K562 (cell line): Measurements from ENCODE around the gene ASPDH. TPM values are rescaled to one million over a fixed set of nuclear protein-coding genes. Genes with fewer than 3 reads are reported as not detected.

ENCODE experiments used
- ATAC-seq: fragments of 200-7000 bp; cut with Tn5 transposase; 3 replicates; pipeline ENCODE4 v1.9.1; 2020; ENCODE audit warnings: moderate library complexity
- BruUV-seq: library from RNA; stranded (reverse); fragments of 400-500 nt; replicated peaks from 2 replicates; lab custom pipeline; 2021; lab: Mats Ljungman, UMichigan
- CTCF ChIA-PET: fragments of 300-600 bp; formaldehyde crosslinking; extraction: SDS; loops from one replicate; lab custom pipeline; 2021; ENCODE audit warnings: low intra/inter-chr PET ratio; lab: Yijun Ruan, JAX
- POLR2A ChIA-PET: fragments of 300-600, 350-650 bp; sonication (Branson Sonifier 250); formaldehyde crosslinking; extraction: SDS; loops from one replicate; lab custom pipeline; 2021; ENCODE audit warnings: antibody characterized with exemption, inconsistent platforms; lab: Yijun Ruan, JAX
- DNase-seq, 4 experiments: peaks; one replicate each; pipeline versions ENCODE4 v3.0.0 to v3.0.0-alpha.2; 2011 to 2018; ENCODE audit warnings: low spot score in 3 of 4, mixed read lengths in 3 of 4; ENCODE audit errors: extremely low read depth in 1 of 4
- FAIRE-seq: peaks from 2 replicates; lab custom pipeline; 2011; peaks lifted over from hg19 to GRCh38; lab: Jason Lieb, UNC
- H2AFZ ChIP-seq: 2 replicates; pipeline ENCODE4 v1.6.0; 2011; ENCODE audit warnings: low read depth, low read length, control low read depth, inconsistent platforms
- H3K27ac ChIP-seq: fragments of 200-600 bp; 3 replicates; pipeline ENCODE4 v1.8.0; 2011; ENCODE audit warnings: low read depth, mild to moderate bottlenecking, control low read depth, inconsistent platforms, low read length, moderate library complexity, mixed read lengths; ENCODE audit errors: extremely low read depth
- H3K27me3 ChIP-seq, 2 experiments: fragments of 300-600 bp in 1 of 2; 2 replicates in 1 of 2; 3 replicates in 1 of 2; pipeline versions ENCODE4 v1.6.0 to v1.8.0; 2011; ENCODE audit warnings: inconsistent platforms in 2 of 2, low read length in 2 of 2, mild to moderate bottlenecking in 1 of 2, mixed read lengths in 1 of 2, moderate library complexity in 1 of 2; ENCODE audit not compliant: control insufficient read depth in 2 of 2, insufficient read depth in 2 of 2
- H3K36me3 ChIP-seq: fragments of 300-600 bp; 3 replicates; pipeline ENCODE4 v1.8.0; 2011; ENCODE audit warnings: mild to moderate bottlenecking, low read length, inconsistent platforms; ENCODE audit not compliant: control insufficient read depth, insufficient read depth
- H3K4me1 ChIP-seq, 2 experiments: fragments of 200-600 bp in 1 of 2; replicated peaks in 1 of 2; 2 replicates in 1 of 2; 3 replicates in 1 of 2; pipeline versions ENCODE4 v1.5.1 to v1.8.0; 2011; ENCODE audit warnings: inconsistent platforms in 2 of 2, low read length in 2 of 2, mild to moderate bottlenecking in 1 of 2, mixed read lengths in 1 of 2, moderate library complexity in 1 of 2; ENCODE audit not compliant: control insufficient read depth in 2 of 2, insufficient read depth in 2 of 2
- H3K4me2 ChIP-seq: 2 replicates; pipeline ENCODE4 v1.6.1; 2011; ENCODE audit warnings: low read length, control low read depth, inconsistent platforms, mixed read lengths; ENCODE audit not compliant: insufficient read depth
- H3K4me3 ChIP-seq: fragments of 200-600 bp; sonication (generic), shearing (Covaris generic); 2 replicates; pipeline ENCODE4 v1.5.1; 2016; ENCODE audit warnings: control low read depth, inconsistent platforms
- H3K79me2 ChIP-seq: fragments of 200-600 bp; 3 replicates; pipeline ENCODE4 v1.8.0; 2011; ENCODE audit warnings: low read length, inconsistent platforms; ENCODE audit not compliant: control insufficient read depth, insufficient read depth
- H3K9ac ChIP-seq, 2 experiments: 2 replicates each; pipeline versions ENCODE4 v1.6.0 to v1.6.1; 2011; ENCODE audit warnings: low read depth in 2 of 2, low read length in 2 of 2, control low read depth in 1 of 2, inconsistent platforms in 1 of 2, mild to moderate bottlenecking in 1 of 2, mixed read lengths in 1 of 2; ENCODE audit not compliant: insufficient read depth in 1 of 2
- H3K9me1 ChIP-seq: one replicate; pipeline ENCODE4 v1.6.0; 2011; ENCODE audit warnings: inconsistent platforms, mild to moderate bottlenecking, low read length, moderate library complexity; ENCODE audit not compliant: control insufficient read depth, insufficient read depth
- H3K9me3 ChIP-seq: replicated peaks from 2 replicates; pipeline ENCODE4 v1.5.1; 2011; ENCODE audit warnings: low read depth, low read length, inconsistent platforms; ENCODE audit not compliant: control insufficient read depth, insufficient read depth
- H4K20me1 ChIP-seq: replicated peaks from 2 replicates; pipeline ENCODE4 v1.6.1; 2011; ENCODE audit warnings: low read length, inconsistent platforms, mixed read lengths; ENCODE audit not compliant: control insufficient read depth, insufficient read depth
- BCOR ChIP-seq: fragments of 450-650 bp; IDR thresholded peaks from 2 replicates; pipeline ENCODE4 v1.6.1; 2016
- E4F1 ChIP-seq: fragments of 250-450 bp; sonication (Bioruptor Pico); IDR thresholded peaks from 2 replicates; pipeline ENCODE4 v1.5.0; 2021; ENCODE audit warnings: mild to moderate bottlenecking, borderline replicate concordance
- ERF ChIP-seq: fragments of 450-650 bp; formaldehyde crosslinking; IDR thresholded peaks from 2 replicates; pipeline ENCODE4 v1.4.0; 2020; ENCODE audit warnings: mild to moderate bottlenecking, mixed read lengths
- KDM1A ChIP-seq, 2 experiments: fragments of 450-650 bp; IDR thresholded peaks; 2 replicates each; pipeline ENCODE4 v1.6.1; 2016; ENCODE audit warnings: mild to moderate bottlenecking in 2 of 2
- NR4A1 ChIP-seq, 2 experiments: fragments of 250-450 bp in 1 of 2; fragments of 450-650 bp in 1 of 2; sonication (Bioruptor Pico) in 1 of 2; IDR thresholded peaks; 2 replicates each; pipeline versions ENCODE4 v1.4.0 to v1.6.1; 2016 to 2020; ENCODE audit warnings: mild to moderate bottlenecking in 2 of 2, missing compliant biosample characterization in 1 of 2, missing genetic modification characterization in 1 of 2, moderate library complexity in 1 of 2
- PCBP2 ChIP-seq: fragments of 200-400 bp; formaldehyde crosslinking; IDR thresholded peaks from 2 replicates; pipeline ENCODE4 v1.6.1; 2018; ENCODE audit warnings: low read length, low read depth, mild to moderate bottlenecking, moderate library complexity; ENCODE audit not compliant: poor library complexity, severe bottlenecking
- RBM25 ChIP-seq: fragments of 200-400 bp; formaldehyde crosslinking; IDR thresholded peaks from 2 replicates; pipeline ENCODE4 v1.6.1; 2018; ENCODE audit warnings: low read length, low read depth, moderate library complexity; ENCODE audit not compliant: severe bottlenecking
- RNF2 ChIP-seq: sonication (generic); IDR thresholded peaks from 2 replicates; pipeline ENCODE4 v1.6.1; 2016
- UBTF ChIP-seq, 2 experiments: IDR thresholded peaks; 2 replicates each; pipeline ENCODE4 v1.6.1; 2012; ENCODE audit warnings: improper control_type of control experiment in 2 of 2, low read depth in 2 of 2, low read length in 2 of 2, borderline replicate concordance in 1 of 2
- ZNF668 ChIP-seq: fragments of 250-450 bp; sonication (Bioruptor Pico); IDR thresholded peaks from 2 replicates; pipeline ENCODE4 v1.8.0; 2022; ENCODE audit warnings: mild to moderate bottlenecking, inconsistent platforms
- WGBS: fragments of 100-300 bp; shearing (Covaris generic); methylation state at CpG from one replicate; pipeline ENCODE4 v1.1.6; 2016; ENCODE audit warnings: low coverage, mixed read lengths; ENCODE audit not compliant: insufficient coverage; ENCODE audit errors: missing lambda C conversion rate; 5-methylcytosine and 5-hydroxymethylcytosine counted together
- in situ Hi-C: fragments of 300-500 bp; cut with MboI; formaldehyde crosslinking; loops from 4 replicates; pipeline ENCODE4 v1.15.0; 2018; ENCODE audit warnings: inconsistent platforms, mixed read lengths
- intact Hi-C: fragments of 100-400 bp; cut with micrococcal nuclease; formaldehyde crosslinking; loops from 2 replicates; pipeline ENCODE4 v1.14.2; 2022
- polyA plus RNA-seq, 8 experiments: library from polyadenylated mRNA; depleted of rRNA in 4 of 8; stranded (reverse) in 5 of 8; unstranded in 3 of 8; fragments of >200 nt; fragmentation: Nextera tagmentation in 2 of 8; fragmentation: Illumina TruSeq in 1 of 8; extraction: Ambion mirVana in 2 of 8; extraction: Trizol in 1 of 8; gene quantifications; 2 replicates each; pipeline versions ENCODE4 v1.2.1 to v1.2.3, GENCODE V29; 2011 to 2014; ENCODE audit warnings: inconsistent platforms in 1 of 8, missing spikeins in 1 of 8
- total RNA-seq, 7 experiments: library from RNA; depleted of rRNA in 6 of 7; stranded (reverse); fragments of >200 nt in 6 of 7; fragmentation: Illumina TruSeq in 2 of 7; extraction: Trizol in 2 of 7; gene quantifications; 2 replicates each; pipeline versions ENCODE4 v1.2.1 to v1.2.3, GENCODE V29; 2011 to 2021; ENCODE audit warnings: low replicate concordance in 1 of 7
- TF ChIP-seq, protein P1 (sequence below): sonication (generic); formaldehyde crosslinking; IDR thresholded peaks from 2 replicates; pipeline ENCODE4 v1.8.0; 2023; ENCODE audit warnings: mild to moderate bottlenecking, missing genetic modification reagents

The ASPDH gene
- total and polyA plus RNA-seq, 9 of the 15 experiments (the other 6 are each of a cell fraction or from before 2014, with no cell fraction given), result not detected

- TF ChIP-seq NR4A1 (CRISPR knock-in tag; IDR thresholded peaks at IDR 0.05) (no peak), NR4A1 (tag; IDR thresholded peaks at IDR 0.05) (no peak)
- TF ChIP-seq, protein P1, sequence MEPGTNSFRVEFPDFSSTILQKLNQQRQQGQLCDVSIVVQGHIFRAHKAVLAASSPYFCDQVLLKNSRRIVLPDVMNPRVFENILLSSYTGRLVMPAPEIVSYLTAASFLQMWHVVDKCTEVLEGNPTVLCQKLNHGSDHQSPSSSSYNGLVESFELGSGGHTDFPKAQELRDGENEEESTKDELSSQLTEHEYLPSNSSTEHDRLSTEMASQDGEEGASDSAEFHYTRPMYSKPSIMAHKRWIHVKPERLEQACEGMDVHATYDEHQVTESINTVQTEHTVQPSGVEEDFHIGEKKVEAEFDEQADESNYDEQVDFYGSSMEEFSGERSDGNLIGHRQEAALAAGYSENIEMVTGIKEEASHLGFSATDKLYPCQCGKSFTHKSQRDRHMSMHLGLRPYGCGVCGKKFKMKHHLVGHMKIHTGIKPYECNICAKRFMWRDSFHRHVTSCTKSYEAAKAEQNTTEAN (CRISPR knock-in tag), result no peak
- TF ChIP-seq, all 486 proteins: peak for 0
Measured at GRCh38 chr19:50550594-50550966, 36.9 kb upstream of the ASPDH start (continued).

DNA sequence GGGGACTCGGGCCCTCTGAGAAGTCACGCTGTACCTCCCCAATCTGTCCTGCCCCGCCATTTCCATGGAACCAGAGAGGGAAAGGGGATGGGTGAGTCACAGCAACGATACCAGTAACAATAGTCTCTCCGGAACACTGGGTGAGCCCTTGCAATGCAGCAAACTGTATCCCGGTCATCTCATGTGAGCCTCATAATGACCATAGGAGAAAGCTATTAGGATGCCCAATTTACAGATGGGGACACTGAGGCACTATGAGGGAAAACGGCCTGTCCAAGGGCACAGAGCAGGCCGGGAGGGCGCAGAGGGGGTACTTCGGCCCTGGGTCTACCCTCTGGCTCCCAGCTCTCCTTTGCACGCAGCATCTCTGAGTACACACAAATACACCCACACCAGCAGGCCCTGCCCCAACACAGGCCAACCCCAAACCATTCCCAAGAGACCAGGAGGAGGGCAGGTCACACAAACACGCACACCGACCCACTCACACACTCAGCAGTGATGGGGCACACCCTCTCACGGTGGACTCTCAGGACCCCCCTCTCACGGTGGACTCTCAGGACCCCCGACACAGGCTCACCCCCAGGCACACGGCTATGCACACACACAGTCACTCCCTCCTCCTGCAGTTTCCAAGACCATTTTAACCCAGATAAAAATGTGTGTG is 36.3 kb upstream of the ASPDH start:
- DNase-seq, result no peak
- CTCF ChIA-PET, result no interaction called here
- Histone ChIP-seq H3K79me2 (no peaks in the 10 kb centered on the region), H3K4me1 (peaks cover 0 to 32% of the 10 kb centered on the region in 2 experiments; a peak in 2 of 5 replicates), H3K27ac (no peak overlapping the region), H3K9ac (no peak overlapping the region), H4K20me1 (peaks cover 8% of the 10 kb centered on the region), H2AFZ (no peak overlapping the region), H3K36me3 (no peaks in the 10 kb centered on the region), H3K4me2 (no peak overlapping the region), H3K27me3 (peaks cover 0 to 28% of the 10 kb centered on the region in 2 experiments; a peak in 3 of 5 replicates), H3K4me3 (no peak overlapping the region), H3K9me3 (no peaks in the 10 kb centered on the region), H3K9me1 (no peaks in the 10 kb centered on the region)
- TF ChIP-seq RNF2 (no peak), BCOR (0 out of 2 replicates have a peak, but pooled peaks have one; percentile 17), PCBP2 (no peak), RBM25 (peak; percentile 59), ERF (no peak), ZNF668 (CRISPR knock-in tag) (no peak), E4F1 (no peak), UBTF (IDR thresholded peaks at IDR 0.05; ENCODE audit: borderline replicate concordance in 1 of 2, low read depth in 2 of 2, low read length in 2 of 2) (no peak), KDM1A (IDR thresholded peaks at IDR 0.05) (peak in 1 of 2 experiments; percentile 26; a peak in 1 of 4 replicates)
- 25% methylated on average over 17 of the region's 17 CpGs for WGBS
- BruUV-seq, result no TSS peak
- ATAC-seq, result no peak
- FAIRE-seq, result no peak
- in situ Hi-C loops (no loop called here), intact Hi-C loops (no loop called here)
- POLR2A ChIA-PET, result no interaction called here
